ENCODE results near the gene SH3GL3. TPM values are rescaled to one million over a fixed set of nuclear protein-coding genes. Genes with fewer than 3 reads are reported as not detected.
A peak's percentile ranks its signal among the peaks of the same experiment; 100 is the strongest.

Gene SH3GL3
- total RNA-seq, 1 donor from 2014 or later, result not detected

- H3K9me3 ChIP-seq, result no peaks in the 10 kb centered on the region
- H3K4me3 ChIP-seq, result no peak overlapping the region
- TF ChIP-seq CTCF (IDR thresholded peaks at IDR 0.05), result no peak
- no peak for DNase-seq (ENCODE audit: low spot score in 2 of 2)
- intact Hi-C loops (cut with DNase I), result loop anchor here (5.0 kb wide), 1 partner anchor 262 kb away; no protein-coding TSS in a partner anchor
- H3K27ac ChIP-seq, result no peak overlapping the region
- H3K27me3 ChIP-seq, result no peaks in the 10 kb centered on the region
- no peaks in the 10 kb centered on the region for H3K4me1 ChIP-seq
- no peaks in the 10 kb centered on the region for H3K36me3 ChIP-seq
These were observed 123.6 kb downstream of the SH3GL3 start for GRCh38 chr15:83570756-83571155.

GRCh38 chr15:83571820-83572707 is 124.9 kb downstream of the SH3GL3 start:
- H3K27ac ChIP-seq, result no peak overlapping the region
- H3K27me3 ChIP-seq, result no peaks in the 10 kb centered on the region
- TF ChIP-seq CTCF (IDR thresholded peaks at IDR 0.05), result peak in 2 of 3 experiments; percentile 61 to 74
- H3K4me3 ChIP-seq, result no peak overlapping the region
- no peaks in the 10 kb centered on the region for H3K36me3 ChIP-seq
- DNase-seq (ENCODE audit: low spot score in 2 of 2), result no peak
- intact Hi-C loops (cut with DNase I), result loop anchor here (5.0 kb wide), 1 partner anchor 260 kb away; no protein-coding TSS in a partner anchor
- no peaks in the 10 kb centered on the region for H3K4me1 ChIP-seq
- no peaks in the 10 kb centered on the region for H3K9me3 ChIP-seq

GRCh38 chr15:83574345-83574744 is 127.2 kb downstream of the SH3GL3 start:
- Histone ChIP-seq H3K36me3 (no peaks in the 10 kb centered on the region), H3K9me3 (no peaks in the 10 kb centered on the region), H3K27me3 (no peaks in the 10 kb centered on the region), H3K4me1 (no peaks in the 10 kb centered on the region), H3K27ac (no peak overlapping the region), H3K4me3 (no peak overlapping the region)
- no peak for DNase-seq (ENCODE audit: low spot score in 2 of 2)
- TF ChIP-seq CTCF (IDR thresholded peaks at IDR 0.05), result no peak
- intact Hi-C loops (cut with DNase I), result loop anchor here (5.0 kb wide), 1 partner anchor 258 kb away; no protein-coding TSS in a partner anchor

- no peaks in the 10 kb centered on the region for H3K27me3 ChIP-seq
- H3K4me3 ChIP-seq, result no peak overlapping the region
- DNase-seq (ENCODE audit: low spot score in 2 of 2), result no peak
- intact Hi-C loops (cut with DNase I), result no loop called here
- no peak for TF ChIP-seq CTCF (IDR thresholded peaks at IDR 0.05)
- H3K4me1 ChIP-seq, result no peaks in the 10 kb centered on the region
- no peaks in the 10 kb centered on the region for H3K36me3 ChIP-seq
- no peak overlapping the region for H3K27ac ChIP-seq
- H3K9me3 ChIP-seq, result no peaks in the 10 kb centered on the region
These were observed 131.6 kb downstream of the SH3GL3 start for GRCh38 chr15:83578691-83579090.

- intact Hi-C loops (cut with DNase I), result no loop called here
- H3K9me3 ChIP-seq, result no peaks in the 10 kb centered on the region
- TF ChIP-seq CTCF (IDR thresholded peaks at IDR 0.05), result no peak
- H3K4me1 ChIP-seq, result no peaks in the 10 kb centered on the region
- no peak for DNase-seq (ENCODE audit: low spot score in 2 of 2)
- H3K4me3 ChIP-seq, result no peak overlapping the region
- H3K27ac ChIP-seq, result no peak overlapping the region
- no peaks in the 10 kb centered on the region for H3K27me3 ChIP-seq
- H3K36me3 ChIP-seq, result no peaks in the 10 kb centered on the region
These were observed 134.2 kb downstream of the SH3GL3 start for GRCh38 chr15:83581381-83581780.

All from ascending aorta (tissue), 2 donors.